OCI-M1 (cell line): ENCODE results near the gene SLC1A3.
"Not testable (repeated sequence)": the region's sequence is repeated elsewhere in the genome, so short reads cannot be mapped to it uniquely, and the experiment has no call there.

ENCODE experiments used
- DNase-seq: peaks from one replicate; lab custom pipeline; 2025; lab: John Stamatoyannopoulos, UW

SLC1A3 gene

GRCh38 chr5:36631620-36632362 lies 25.4 kb downstream of the SLC1A3 start:
- DNase-seq: no peak

- no peak for DNase-seq
Observed at GRCh38 chr5:36632363-36632664, 25.9 kb downstream of the SLC1A3 start.

GRCh38 chr5:36635721-36636390 lies 29.4 kb downstream of the SLC1A3 start:
- no peak for DNase-seq

- DNase-seq: no peak
Observed at GRCh38 chr5:36637101-36637500, 30.7 kb downstream of the SLC1A3 start.

GRCh38 chr5:36637516-36637915 lies 31.1 kb downstream of the SLC1A3 start:
- no peak for DNase-seq

GRCh38 chr5:36638056-36638455 lies 31.6 kb downstream of the SLC1A3 start:
- DNase-seq: no peak

- peak; percentile 63 for DNase-seq
Observed at GRCh38 chr5:36640949-36641348, 34.5 kb downstream of the SLC1A3 start.

GRCh38 chr5:36641431-36641830 lies 35.0 kb downstream of the SLC1A3 start:
- no peak for DNase-seq

- DNase-seq: peak; percentile 14
Observed at GRCh38 chr5:36642089-36642488, 35.7 kb downstream of the SLC1A3 start.

- no peak for DNase-seq
Observed at GRCh38 chr5:36643162-36643561, 36.8 kb downstream of the SLC1A3 start.

- not testable (repeated sequence) for DNase-seq
Observed at GRCh38 chr5:36643841-36644240, 37.4 kb downstream of the SLC1A3 start.

- no peak for DNase-seq
Observed at GRCh38 chr5:36644727-36645126, 38.3 kb downstream of the SLC1A3 start.

GRCh38 chr5:36646100-36646499 lies 39.7 kb downstream of the SLC1A3 start:
- DNase-seq: no peak

- no peak for DNase-seq
Observed at GRCh38 chr5:36646507-36647023, 40.2 kb downstream of the SLC1A3 start.

- DNase-seq: no peak
Observed at GRCh38 chr5:36647046-36647445, 40.6 kb downstream of the SLC1A3 start.

- peak; percentile 41 for DNase-seq
Observed at GRCh38 chr5:36648426-36648825, 42.0 kb downstream of the SLC1A3 start.

GRCh38 chr5:36651761-36652685 lies 45.6 kb downstream of the SLC1A3 start:
- no peak for DNase-seq

GRCh38 chr5:36653044-36653705 lies 46.8 kb downstream of the SLC1A3 start:
- DNase-seq: no peak

GRCh38 chr5:36654564-36654963 lies 48.2 kb downstream of the SLC1A3 start:
- no peak for DNase-seq

GRCh38 chr5:36655161-36655560 lies 48.8 kb downstream of the SLC1A3 start:
- DNase-seq: no peak

GRCh38 chr5:36656556-36656955 lies 50.1 kb downstream of the SLC1A3 start:
- DNase-seq: no peak

GRCh38 chr5:36657563-36657995 lies 51.2 kb downstream of the SLC1A3 start:
- DNase-seq: peak; percentile 94
